Activated naive CD4-positive, alpha-beta T cell treated with anti-CD3 and anti-CD28 coated beads, Interleukin-2, amount 50 U/mL, for 24 hours (primary cell): ENCODE results near the gene SLCO1C1.
"Not testable (repeated sequence)": the region's sequence is repeated elsewhere in the genome, so short reads cannot be mapped to it uniquely, and the experiment has no call there.

Experiments
- H3K27ac Mint-ChIP-seq: one replicate; pipeline ENCODE4 v1.8.0; 2021; ENCODE audit warnings: mild to moderate bottlenecking, mixed read lengths
- H3K27me3 Mint-ChIP-seq: one replicate; pipeline ENCODE4 v1.8.0; 2021; ENCODE audit warnings: mixed read lengths
- H3K36me3 Mint-ChIP-seq: one replicate; pipeline ENCODE4 v1.8.0; 2021; ENCODE audit warnings: mixed read lengths
- H3K4me1 Mint-ChIP-seq: one replicate; pipeline ENCODE4 v1.8.0; 2021; ENCODE audit warnings: mixed read lengths
- H3K4me3 Mint-ChIP-seq: one replicate; pipeline ENCODE4 v1.8.0; 2021; ENCODE audit warnings: mild to moderate bottlenecking, mixed read lengths
- H3K9me3 Mint-ChIP-seq: one replicate; pipeline ENCODE4 v1.8.0; 2021; ENCODE audit warnings: mixed read lengths

The SLCO1C1 gene

GRCh38 chr12:20740972-20741371 lies 45.8 kb downstream of the SLCO1C1 start:
- Mint-ChIP-seq H3K36me3 (no peaks in the 10 kb centered on the region), H3K4me1 (no peaks in the 10 kb centered on the region), H3K4me3 (no peak overlapping the region), H3K27ac (no peak overlapping the region), H3K27me3 (no peaks in the 10 kb centered on the region), H3K9me3 (peaks cover 4% of the 10 kb centered on the region)

- no peak overlapping the region for H3K4me3 Mint-ChIP-seq
- no peaks in the 10 kb centered on the region for H3K36me3 Mint-ChIP-seq
- H3K27me3 Mint-ChIP-seq, result no peaks in the 10 kb centered on the region
- H3K4me1 Mint-ChIP-seq, result no peaks in the 10 kb centered on the region
- H3K27ac Mint-ChIP-seq, result no peak overlapping the region
- H3K9me3 Mint-ChIP-seq, result peaks cover 8% of the 10 kb centered on the region
Measured at GRCh38 chr12:20748198-20748597, 53.1 kb downstream of the SLCO1C1 start.

GRCh38 chr12:20751046-20751445 lies 55.9 kb downstream of the SLCO1C1 start:
- Mint-ChIP-seq H3K36me3 (no peaks in the 10 kb centered on the region), H3K4me1 (no peaks in the 10 kb centered on the region), H3K9me3 (peaks cover 5% of the 10 kb centered on the region), H3K27ac (no peak overlapping the region), H3K4me3 (no peak overlapping the region), H3K27me3 (no peaks in the 10 kb centered on the region)

GRCh38 chr12:20777420-20777819 lies 82.3 kb downstream of the SLCO1C1 start:
- H3K27me3 Mint-ChIP-seq, result no peaks in the 10 kb centered on the region
- H3K4me3 Mint-ChIP-seq, result no peak overlapping the region
- no peaks in the 10 kb centered on the region for H3K36me3 Mint-ChIP-seq
- no peaks in the 10 kb centered on the region for H3K4me1 Mint-ChIP-seq
- H3K9me3 Mint-ChIP-seq, result no peaks in the 10 kb centered on the region
- H3K27ac Mint-ChIP-seq, result no peak overlapping the region

- H3K36me3 Mint-ChIP-seq, result no peaks in the 10 kb centered on the region
- no peak overlapping the region for H3K27ac Mint-ChIP-seq
- no peaks in the 10 kb centered on the region for H3K9me3 Mint-ChIP-seq
- H3K4me1 Mint-ChIP-seq, result no peaks in the 10 kb centered on the region
- H3K4me3 Mint-ChIP-seq, result no peak overlapping the region
- H3K27me3 Mint-ChIP-seq, result no peaks in the 10 kb centered on the region
Measured at GRCh38 chr12:20778969-20779368, 83.8 kb downstream of the SLCO1C1 start.

GRCh38 chr12:20779971-20780370 lies 84.8 kb downstream of the SLCO1C1 start:
- H3K27me3 Mint-ChIP-seq, H3K9me3 Mint-ChIP-seq, H3K4me3 Mint-ChIP-seq, H3K36me3 Mint-ChIP-seq, H3K4me1 Mint-ChIP-seq, H3K27ac Mint-ChIP-seq: not testable (repeated sequence)

GRCh38 chr12:20783796-20784357 lies 88.7 kb downstream of the SLCO1C1 start:
- not testable (repeated sequence) for H3K27ac Mint-ChIP-seq, H3K4me1 Mint-ChIP-seq, H3K4me3 Mint-ChIP-seq, H3K36me3 Mint-ChIP-seq, H3K9me3 Mint-ChIP-seq, H3K27me3 Mint-ChIP-seq

- Mint-ChIP-seq H3K36me3 (no peaks in the 10 kb centered on the region), H3K4me3 (no peak overlapping the region), H3K9me3 (peaks cover 4% of the 10 kb centered on the region), H3K4me1 (no peaks in the 10 kb centered on the region), H3K27ac (no peak overlapping the region), H3K27me3 (no peaks in the 10 kb centered on the region)
Measured at GRCh38 chr12:20792971-20793370, 97.8 kb downstream of the SLCO1C1 start.

- Mint-ChIP-seq H3K9me3 (no peaks in the 10 kb centered on the region), H3K4me3 (no peak overlapping the region), H3K36me3 (no peaks in the 10 kb centered on the region), H3K27ac (no peak overlapping the region), H3K27me3 (no peaks in the 10 kb centered on the region), H3K4me1 (no peaks in the 10 kb centered on the region)
Measured at GRCh38 chr12:20798554-20798953, 103.4 kb downstream of the SLCO1C1 start.

- no peaks in the 10 kb centered on the region for H3K27me3 Mint-ChIP-seq
- H3K4me1 Mint-ChIP-seq, result no peaks in the 10 kb centered on the region
- H3K36me3 Mint-ChIP-seq, result no peaks in the 10 kb centered on the region
- H3K4me3 Mint-ChIP-seq, result no peak overlapping the region
- H3K27ac Mint-ChIP-seq, result no peak overlapping the region
- no peaks in the 10 kb centered on the region for H3K9me3 Mint-ChIP-seq
Measured at GRCh38 chr12:20800160-20800559, 105.0 kb downstream of the SLCO1C1 start.

GRCh38 chr12:20801035-20801434 lies 105.9 kb downstream of the SLCO1C1 start:
- Mint-ChIP-seq H3K4me1 (no peaks in the 10 kb centered on the region), H3K27ac (no peak overlapping the region), H3K4me3 (no peak overlapping the region), H3K36me3 (no peaks in the 10 kb centered on the region), H3K27me3 (no peaks in the 10 kb centered on the region), H3K9me3 (no peaks in the 10 kb centered on the region)
